Body of pancreas (tissue), 4 donors: ENCODE results near the gene PIGS. TPM values are rescaled to one million over a fixed set of nuclear protein-coding genes. Genes with fewer than 3 reads are reported as not detected.

Source experiments
- ATAC-seq: fragments of 150-250 bp; one replicate; pipeline ENCODE4 v1.9.1; 2016
- DNase-seq, 4 donors: peaks; one replicate each; pipeline ENCODE4 v3.0.0-alpha.2; 2019
- H3K27ac ChIP-seq, 4 donors: fragments of 200-600 bp; sonication (generic); 1 replicate in 3 of 4; 2 replicates in 1 of 4; pipeline versions ENCODE4 v1.5.1 to v1.6.1; 2016 to 2019; ENCODE audit warnings: mild to moderate bottlenecking in 1 of 4, mixed read lengths in 1 of 4, moderate library complexity in 1 of 4
- H3K27me3 ChIP-seq, 2 donors: fragments of 200-600 bp; sonication (generic); one replicate each; pipeline ENCODE4 v1.6.0; 2016; ENCODE audit warnings: mild to moderate bottlenecking in 1 of 2
- H3K36me3 ChIP-seq, 2 donors: fragments of 200-600 bp; sonication (generic); replicated peaks in 1 of 2; 2 replicates each; pipeline ENCODE4 v1.5.1; 2016; ENCODE audit warnings: low read depth in 2 of 2; ENCODE audit not compliant: insufficient read depth in 1 of 2
- H3K4me1 ChIP-seq: fragments of 200-600 bp; sonication (generic); one replicate; pipeline ENCODE4 v1.6.0; 2016
- H3K4me3 ChIP-seq, 2 donors: fragments of 200-600 bp; sonication (generic); 1 replicate in 1 of 2; 2 replicates in 1 of 2; pipeline ENCODE4 v1.5.1; 2016 to 2019
- H3K9me3 ChIP-seq, 3 donors: fragments of 200-600 bp; sonication (generic); 1 replicate in 2 of 3; 2 replicates in 1 of 3; pipeline ENCODE4 v1.5.1; 2016
- CTCF ChIP-seq, 7 experiments: fragments of 450-650 bp in 4 of 7; fragments of 200-600 bp in 3 of 7; sonication (generic) in 3 of 7; IDR thresholded peaks; one replicate each; pipeline ENCODE4 v1.5.1; 2016 to 2019; ENCODE audit warnings: antibody characterized with exemption in 7 of 7
- POLR2A ChIP-seq, 3 donors: fragments of 450-650 bp; IDR thresholded peaks; one replicate each; pipeline ENCODE4 v1.6.1; 2016; ENCODE audit warnings: antibody characterized with exemption in 3 of 3, mild to moderate bottlenecking in 2 of 3
- WGBS, 2 donors: methylation state at CpG; one replicate each; pipeline ENCODE4 v1.1.5; 2017; 5-methylcytosine and 5-hydroxymethylcytosine counted together
- intact Hi-C: fragments of 100-400 bp; cut with DNase I; formaldehyde crosslinking; loops from one replicate; pipeline ENCODE4 v1.15.1; 2023
- total RNA-seq, 2 donors: library from RNA; depleted of rRNA; stranded (reverse); fragments of >200 nt; gene quantifications; one replicate each; pipeline ENCODE4 v1.1.0, GENCODE V29; 2016

The PIGS gene
- total RNA-seq, 2 donors from 2014 or later, result 11.7 to 12.2 TPM

- Histone ChIP-seq H3K9me3 (no peaks in the 10 kb centered on the region), H3K4me1 (peaks cover 4% of the 10 kb centered on the region), H3K4me3 (no peak overlapping the region), H3K36me3 (no peaks in the 10 kb centered on the region), H3K27ac (no peak overlapping the region), H3K27me3 (no peaks in the 10 kb centered on the region)
- no peak for TF ChIP-seq CTCF (IDR thresholded peaks at IDR 0.05)
- TF ChIP-seq POLR2A (IDR thresholded peaks at IDR 0.05), result no peak
- intact Hi-C loops, result no loop called here
- ATAC-seq, result no peak
- 70 to 74% methylated on average over 4 to 6 of the region's 6 CpGs for WGBS, 2 donors
- no peak for DNase-seq
Observed at GRCh38 chr17:28545787-28546415, 25.4 kb downstream of the PIGS start.

- no peaks in the 10 kb centered on the region for H3K27me3 ChIP-seq
- DNase-seq (no peak), ATAC-seq (no peak)
- no peaks in the 10 kb centered on the region for H3K36me3 ChIP-seq
- H3K9me3 ChIP-seq, result no peaks in the 10 kb centered on the region
- intact Hi-C loops, result no loop called here
- TF ChIP-seq CTCF (IDR thresholded peaks at IDR 0.05), result no peak
- TF ChIP-seq POLR2A (IDR thresholded peaks at IDR 0.05), result no peak
- H3K4me1 ChIP-seq, result peaks cover 3% of the 10 kb centered on the region
- H3K4me3 ChIP-seq, result no peak overlapping the region
- WGBS, 2 donors, result 54 to 68% methylated on average over 2 of the region's 2 CpGs
- H3K27ac ChIP-seq, result no peak overlapping the region
Observed at GRCh38 chr17:28545141-28545503, 26.2 kb downstream of the PIGS start.

GRCh38 chr17:28544402-28545140, 26.8 kb downstream of the PIGS start:
- intact Hi-C loops, result no loop called here
- ATAC-seq (no peak), DNase-seq (no peak)
- Histone ChIP-seq H3K27ac (no peak overlapping the region), H3K9me3 (no peaks in the 10 kb centered on the region), H3K4me3 (no peak overlapping the region), H3K27me3 (no peaks in the 10 kb centered on the region), H3K4me1 (peaks cover 3% of the 10 kb centered on the region), H3K36me3 (no peaks in the 10 kb centered on the region)
- 76 to 84% methylated on average over 4 of the region's 4 CpGs for WGBS, 2 donors
- TF ChIP-seq CTCF (IDR thresholded peaks at IDR 0.05) (no peak), POLR2A (IDR thresholded peaks at IDR 0.05) (no peak)

- no peak overlapping the region for H3K27ac ChIP-seq
- no peaks in the 10 kb centered on the region for H3K4me1 ChIP-seq
- H3K4me3 ChIP-seq, result no peak overlapping the region
- DNase-seq (no peak), ATAC-seq (no peak)
- 60 to 66% methylated on average over 4 of the region's 4 CpGs for WGBS, 2 donors
- no peaks in the 10 kb centered on the region for H3K36me3 ChIP-seq
- no peaks in the 10 kb centered on the region for H3K9me3 ChIP-seq
- TF ChIP-seq POLR2A (IDR thresholded peaks at IDR 0.05), result no peak
- no peak for TF ChIP-seq CTCF (IDR thresholded peaks at IDR 0.05)
- intact Hi-C loops, result no loop called here
- no peaks in the 10 kb centered on the region for H3K27me3 ChIP-seq
Observed at GRCh38 chr17:28541439-28541838, 29.9 kb downstream of the PIGS start.

GRCh38 chr17:28540231-28540630, 31.1 kb downstream of the PIGS start:
- DNase-seq, result no peak
- H3K36me3 ChIP-seq, result no peaks in the 10 kb centered on the region
- intact Hi-C loops, result no loop called here
- no peaks in the 10 kb centered on the region for H3K27me3 ChIP-seq
- no peak overlapping the region for H3K27ac ChIP-seq
- TF ChIP-seq POLR2A (IDR thresholded peaks at IDR 0.05) (no peak), CTCF (IDR thresholded peaks at IDR 0.05) (no peak)
- H3K4me3 ChIP-seq, result no peak overlapping the region
- WGBS, 2 donors, result 58 to 76% methylated on average over 4 of the region's 4 CpGs
- H3K9me3 ChIP-seq, result no peaks in the 10 kb centered on the region
- ATAC-seq, result no peak
- H3K4me1 ChIP-seq, result no peaks in the 10 kb centered on the region
